Stimulated activated CD4-positive, alpha-beta T cell treated with anti-CD3 and anti-CD28 coated beads, Interleukin-4, amount 100 ng/mL, for 48 hours (primary cell): ENCODE measurements around the gene GRHPR.
"Not testable (repeated sequence)": the region's sequence is repeated elsewhere in the genome, so short reads cannot be mapped to it uniquely, and the experiment has no call there.

Experiments used
- DNase-seq, 2 donors: peaks; one replicate each; pipeline ENCODE4 v3.0.0-alpha.2; 2020; ENCODE audit warnings: low read depth in 2 of 2

GRHPR gene

GRCh38 chr9:37422289-37423104 is at the start of gene GRHPR:
Gene GRHPR (plus strand): TSS chr9:37422696. CDS start chr9:37422751, 55 bp downstream.
- DNase-seq, result peak; percentile 89 to 91

GRCh38 chr9:37372839-37373238 is 49.7 kb upstream of the GRHPR start:
- no peak for DNase-seq

- DNase-seq, result no peak
These were observed 48.9 kb upstream of the GRHPR start for GRCh38 chr9:37373621-37374020.

GRCh38 chr9:37374892-37375291 is 47.6 kb upstream of the GRHPR start:
- DNase-seq, result no peak

GRCh38 chr9:37377688-37378612 is 44.5 kb upstream of the GRHPR start:
- no peak for DNase-seq

- DNase-seq, result no peak
These were observed 43.9 kb upstream of the GRHPR start for GRCh38 chr9:37378613-37379004.

GRCh38 chr9:37379835-37380234 is 42.7 kb upstream of the GRHPR start:
- DNase-seq, result no peak

DNA sequence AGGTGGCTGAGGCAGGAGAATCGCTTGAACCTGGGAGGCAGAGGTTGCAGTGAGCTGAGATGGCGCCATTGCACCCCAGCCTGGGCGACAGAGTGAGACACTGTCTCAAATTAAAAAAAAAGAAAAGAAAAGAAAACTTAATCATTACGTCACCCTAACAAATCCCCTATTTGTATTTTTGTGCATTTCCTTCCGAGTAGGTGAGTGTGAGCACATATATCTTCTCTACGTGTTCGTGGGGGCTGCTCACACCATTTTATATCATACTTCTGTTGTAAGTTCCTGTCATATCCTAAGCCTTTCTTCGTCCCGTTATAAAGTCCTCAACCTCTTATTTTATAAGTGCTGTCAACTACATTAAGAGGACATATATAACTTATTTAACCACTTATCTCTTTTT is 41.9 kb upstream of the GRHPR start:
- no peak for DNase-seq

GRCh38 chr9:37381094-37381741 is 41.3 kb upstream of the GRHPR start:
- DNase-seq, result no peak

DNA sequence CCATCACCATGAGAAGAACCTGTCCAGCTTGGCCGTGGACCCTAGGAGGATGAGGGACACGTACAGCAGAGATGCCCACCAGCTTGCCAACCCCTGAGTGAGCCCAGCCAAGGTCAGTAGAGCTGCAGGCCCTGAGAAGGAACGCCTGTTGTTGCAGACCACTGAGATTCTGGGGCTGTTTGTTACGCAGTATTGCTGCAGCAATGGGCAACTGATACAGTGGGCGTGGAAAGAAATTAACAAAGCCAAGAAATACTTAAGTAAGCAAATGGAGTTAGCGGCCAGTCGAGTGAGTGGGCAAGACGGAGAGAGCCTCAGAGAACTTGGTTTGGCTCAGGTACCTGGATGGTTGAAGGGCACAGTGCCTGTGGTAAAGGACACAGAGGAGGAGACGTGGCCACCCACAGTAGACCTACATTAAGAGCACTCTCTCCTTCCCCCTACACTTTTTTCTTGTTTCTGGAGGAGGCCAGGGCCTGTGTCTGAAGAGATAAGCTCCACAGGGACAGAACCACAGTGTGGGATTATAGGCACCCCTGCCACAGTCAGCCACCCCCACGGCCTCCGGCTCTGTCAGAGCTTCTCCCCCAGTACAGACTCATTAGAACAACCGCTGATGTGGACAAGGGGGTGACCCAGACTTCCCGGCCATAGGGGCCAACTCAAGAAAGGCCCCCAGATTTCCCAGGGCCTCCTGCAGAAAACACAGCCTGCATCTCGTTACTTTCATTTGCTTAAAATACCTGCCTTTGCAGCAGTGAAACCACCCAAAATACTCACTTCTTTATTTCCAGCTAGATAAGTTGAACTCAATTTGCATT is 40.1 kb upstream of the GRHPR start:
- no peak for DNase-seq

GRCh38 chr9:37382982-37383357 is 39.5 kb upstream of the GRHPR start:
- no peak for DNase-seq

- no peak for DNase-seq
These were observed 39.1 kb upstream of the GRHPR start for GRCh38 chr9:37383393-37383792.

DNA sequence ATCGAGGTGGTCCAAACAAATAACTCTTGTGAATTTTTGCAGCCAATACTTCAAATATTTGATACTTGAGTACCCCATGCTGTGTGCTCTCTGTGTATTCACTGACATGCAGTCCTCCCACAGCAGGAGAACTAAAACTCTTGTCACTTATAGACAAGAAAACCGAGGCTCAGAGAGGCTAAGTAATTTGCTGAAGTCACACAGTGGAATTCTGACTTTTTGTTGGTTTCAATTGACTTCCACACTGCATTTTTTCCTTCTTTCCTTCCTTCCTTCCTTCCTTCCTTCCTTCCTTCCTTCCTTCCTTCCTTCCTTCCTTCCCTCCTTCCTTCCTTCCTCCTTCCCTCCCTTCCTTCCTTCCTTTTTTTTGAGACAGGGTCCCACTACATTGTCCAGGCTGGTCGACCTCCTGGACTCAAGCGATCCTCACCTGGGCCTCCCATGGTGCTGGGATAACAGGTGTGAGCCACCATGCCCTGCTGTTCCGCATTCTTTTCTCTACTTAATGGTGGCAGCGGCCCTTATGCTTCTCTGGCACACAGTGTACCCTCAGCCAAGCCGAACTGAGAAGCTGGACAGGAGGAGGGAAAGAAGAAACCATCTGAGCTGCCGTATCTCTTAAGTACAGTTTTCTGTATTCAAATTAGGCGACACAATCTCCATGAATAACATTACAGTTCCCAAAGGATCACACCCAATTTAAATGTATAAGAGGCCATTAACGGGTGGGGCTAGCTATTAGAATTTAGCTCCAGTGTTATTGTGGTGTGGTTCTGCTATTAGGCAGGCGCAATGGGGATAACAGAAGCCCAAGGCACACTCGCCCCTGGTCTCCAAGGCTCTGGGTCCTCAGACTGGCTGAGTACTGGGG is 38.4 kb upstream of the GRHPR start:
- DNase-seq, result no peak

DNA sequence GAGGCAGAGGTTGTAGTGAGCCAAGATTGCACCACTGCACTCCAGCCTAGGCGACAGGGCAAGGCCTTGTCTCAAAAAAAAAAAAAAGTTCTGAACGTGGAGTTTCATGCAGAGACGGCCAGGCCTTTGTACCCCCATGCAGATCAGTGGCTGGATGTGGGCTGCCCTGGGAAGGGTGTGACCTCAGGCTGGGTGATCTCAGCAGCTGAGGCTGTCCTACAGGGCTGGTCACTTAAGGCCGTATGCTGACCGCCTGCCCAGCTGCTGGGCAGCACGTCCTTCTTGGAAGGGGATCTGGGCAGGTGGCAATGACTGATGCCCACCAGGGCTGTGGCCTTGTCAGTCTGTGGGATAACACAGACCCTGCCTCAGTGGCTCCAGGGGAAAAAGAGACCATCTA is 37.2 kb upstream of the GRHPR start:
- DNase-seq, result no peak

DNA sequence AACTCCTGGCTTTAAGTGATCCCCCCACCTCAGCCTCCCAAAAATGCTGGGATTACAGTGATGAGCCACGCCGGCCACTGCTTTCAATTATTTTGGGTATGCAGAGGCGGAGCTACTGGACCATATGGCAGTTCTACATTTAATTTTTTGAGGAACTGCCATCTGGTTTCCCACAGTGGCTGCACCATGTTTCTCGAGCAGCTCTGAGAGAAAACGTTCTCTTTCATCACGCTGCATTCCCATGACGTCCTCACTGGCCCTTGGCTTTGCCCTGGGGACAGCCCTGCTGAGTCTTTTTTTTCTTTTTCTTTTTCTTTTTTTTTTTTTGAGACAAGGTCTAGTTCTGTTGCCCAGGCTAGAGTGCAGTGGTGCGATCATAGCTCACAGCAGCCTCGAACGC is 35.5 kb upstream of the GRHPR start:
- DNase-seq, result no peak

GRCh38 chr9:37390759-37391158 is 31.7 kb upstream of the GRHPR start:
- DNase-seq, result no peak

- DNase-seq, result no peak
These were observed 30.2 kb upstream of the GRHPR start for GRCh38 chr9:37392272-37392671.

DNA sequence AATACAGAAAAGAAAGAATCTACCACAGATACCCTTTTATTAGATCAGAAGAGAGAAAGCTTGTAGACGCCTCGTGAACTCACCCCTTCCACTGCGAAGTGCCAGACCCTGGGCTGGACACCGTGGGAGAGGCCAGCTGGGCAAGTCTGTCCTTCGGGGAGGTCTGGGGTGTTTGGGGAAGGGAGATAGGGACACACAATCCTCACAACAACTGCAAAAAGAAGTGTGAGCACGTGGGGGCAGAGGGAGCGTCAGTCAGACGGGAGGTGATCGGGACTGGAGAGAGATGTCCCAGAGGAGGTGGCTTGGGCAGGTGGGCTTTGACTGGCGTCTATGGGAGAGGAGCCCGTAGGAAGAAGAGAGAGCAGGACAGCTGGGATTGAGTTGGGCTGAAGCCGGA is 27.3 kb upstream of the GRHPR start:
- no peak for DNase-seq

DNA sequence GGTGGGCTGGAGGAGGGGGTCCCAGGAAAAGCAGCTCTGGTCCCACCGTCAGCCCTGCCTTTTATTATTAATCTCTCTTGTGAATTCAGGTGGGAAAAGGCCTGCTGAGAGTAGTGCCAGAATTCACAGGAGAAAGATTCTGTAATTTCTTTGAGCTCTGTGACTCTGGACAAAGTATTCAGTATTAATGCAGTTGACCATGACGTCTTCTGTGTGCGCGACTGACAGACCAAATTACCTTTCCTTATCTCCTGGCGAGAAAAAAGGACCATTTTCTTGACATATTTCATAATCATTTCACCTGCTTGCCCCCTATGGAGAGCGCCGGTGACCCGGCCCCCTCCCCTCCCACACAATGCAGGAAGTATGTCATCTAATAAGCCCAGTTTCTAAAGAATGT is 26.8 kb upstream of the GRHPR start:
- DNase-seq, result no peak

GRCh38 chr9:37397948-37398347 is 24.5 kb upstream of the GRHPR start:
- DNase-seq, result not testable (repeated sequence)
